Mesenchymal stem cell (in vitro differentiated cells and primary cell): ENCODE measurements around the gene TRPV4.

ENCODE experiments used
- DNase-seq: peaks from one replicate; pipeline ENCODE4 v3.0.0-alpha.2; 2013
- H2AFZ ChIP-seq: one replicate; pipeline ENCODE4 v1.6.1; 2013; ENCODE audit warnings: low read depth, mild to moderate bottlenecking, control low read depth, inconsistent platforms, low read length, moderate library complexity
- H2AK5ac ChIP-seq: 2 replicates; pipeline ENCODE4 v1.6.1; 2013; ENCODE audit warnings: low read length, moderate library complexity, mild to moderate bottlenecking, inconsistent platforms; ENCODE audit not compliant: severe bottlenecking
- H2BK120ac ChIP-seq: one replicate; pipeline ENCODE4 v1.6.1; 2013; ENCODE audit warnings: low read depth, mild to moderate bottlenecking, inconsistent platforms, low read length, moderate library complexity
- H2BK12ac ChIP-seq, 2 experiments: one replicate each; pipeline ENCODE4 v1.6.1; 2013; ENCODE audit warnings: inconsistent platforms in 2 of 2, low read length in 2 of 2, mild to moderate bottlenecking in 2 of 2, moderate library complexity in 2 of 2, control low read depth in 1 of 2
- H2BK15ac ChIP-seq: one replicate; pipeline ENCODE4 v1.6.1; 2013; ENCODE audit warnings: mild to moderate bottlenecking, low read depth, inconsistent platforms; ENCODE audit not compliant: poor library complexity, severe bottlenecking
- H2BK5ac ChIP-seq: 2 replicates; pipeline ENCODE4 v1.6.1; 2013; ENCODE audit warnings: low read depth, mild to moderate bottlenecking, low read length, control low read depth, inconsistent platforms; ENCODE audit not compliant: poor library complexity, severe bottlenecking
- H3K14ac ChIP-seq, 2 experiments: one replicate each; pipeline ENCODE4 v1.6.1; 2013; ENCODE audit warnings: inconsistent platforms in 2 of 2, low read length in 2 of 2, control low read depth in 1 of 2, mild to moderate bottlenecking in 1 of 2, moderate library complexity in 1 of 2
- H3K18ac ChIP-seq, 2 experiments: one replicate each; pipeline ENCODE4 v1.6.1; 2013; ENCODE audit warnings: inconsistent platforms in 2 of 2, low read length in 2 of 2, control low read depth in 1 of 2, low read depth in 1 of 2, mild to moderate bottlenecking in 1 of 2
- H3K23ac ChIP-seq, 2 experiments: one replicate each; pipeline ENCODE4 v1.6.1; 2013; ENCODE audit warnings: inconsistent platforms in 2 of 2, low read length in 2 of 2, mild to moderate bottlenecking in 2 of 2, moderate library complexity in 2 of 2, control low read depth in 1 of 2
- H3K27ac ChIP-seq: 2 replicates; pipeline ENCODE4 v1.5.1; 2013; ENCODE audit warnings: mild to moderate bottlenecking, moderate library complexity, low read length, control low read depth, inconsistent platforms; ENCODE audit not compliant: poor library complexity, severe bottlenecking
- H3K27me3 ChIP-seq, 2 experiments: 2 replicates each; pipeline versions ENCODE4 v1.6.1 to v1.7.0; 2013; ENCODE audit warnings: low read length in 2 of 2, mild to moderate bottlenecking in 2 of 2, moderate library complexity in 2 of 2, control low read depth in 1 of 2, inconsistent platforms in 1 of 2; ENCODE audit not compliant: control insufficient read depth in 1 of 2, insufficient read depth in 1 of 2
- H3K36me3 ChIP-seq, 2 experiments: 2 replicates each; pipeline versions ENCODE4 v1.6.1 to v1.7.0; 2013; ENCODE audit warnings: low read length in 2 of 2, control low read depth in 1 of 2, inconsistent platforms in 1 of 2, low read depth in 1 of 2, mild to moderate bottlenecking in 1 of 2; ENCODE audit not compliant: insufficient read depth in 2 of 2, control insufficient read depth in 1 of 2
- H3K4ac ChIP-seq, 2 experiments: one replicate each; pipeline ENCODE4 v1.6.1; 2013; ENCODE audit warnings: inconsistent platforms in 2 of 2, low read length in 2 of 2, mild to moderate bottlenecking in 2 of 2, moderate library complexity in 2 of 2, control low read depth in 1 of 2, low read depth in 1 of 2
- H3K4me1 ChIP-seq: 2 replicates; pipeline ENCODE4 v1.6.1; 2013; ENCODE audit warnings: low read depth, low read length, control low read depth; ENCODE audit not compliant: control insufficient read depth, insufficient read depth
- H3K4me2 ChIP-seq: 2 replicates; pipeline ENCODE4 v1.6.1; 2013; ENCODE audit warnings: low read length, mild to moderate bottlenecking, inconsistent platforms; ENCODE audit not compliant: poor library complexity, severe bottlenecking
- H3K4me3 ChIP-seq, 2 experiments: 2 replicates each; pipeline versions ENCODE4 v1.5.1 to v1.7.0; 2013; ENCODE audit warnings: low read length in 2 of 2, mild to moderate bottlenecking in 2 of 2, control low read depth in 1 of 2, low read depth in 1 of 2; ENCODE audit not compliant: insufficient read depth in 1 of 2
- H3K79me1 ChIP-seq: replicated peaks from 2 replicates; pipeline ENCODE4 v1.6.1; 2013; ENCODE audit warnings: mild to moderate bottlenecking, control low read depth, low read length, inconsistent platforms; ENCODE audit not compliant: poor library complexity, severe bottlenecking
- H3K9ac ChIP-seq: 2 replicates; pipeline ENCODE4 v1.7.0; 2013; ENCODE audit warnings: mild to moderate bottlenecking, low read length, moderate library complexity
- H3K9me3 ChIP-seq: 2 replicates; pipeline ENCODE4 v1.7.0; 2013; ENCODE audit warnings: mild to moderate bottlenecking, low read length; ENCODE audit not compliant: control insufficient read depth
- H4K8ac ChIP-seq: one replicate; pipeline ENCODE4 v1.6.1; 2013; ENCODE audit warnings: inconsistent platforms, mild to moderate bottlenecking, low read length, moderate library complexity
- H4K91ac ChIP-seq: one replicate; pipeline ENCODE4 v1.6.1; 2013; ENCODE audit warnings: mild to moderate bottlenecking, low read length, inconsistent platforms
- WGBS: methylation state at CpG from one replicate; pipeline ENCODE4 v1.1.7; 2013; ENCODE audit warnings: mixed read lengths; 5-methylcytosine and 5-hydroxymethylcytosine counted together

Gene TRPV4

DNA sequence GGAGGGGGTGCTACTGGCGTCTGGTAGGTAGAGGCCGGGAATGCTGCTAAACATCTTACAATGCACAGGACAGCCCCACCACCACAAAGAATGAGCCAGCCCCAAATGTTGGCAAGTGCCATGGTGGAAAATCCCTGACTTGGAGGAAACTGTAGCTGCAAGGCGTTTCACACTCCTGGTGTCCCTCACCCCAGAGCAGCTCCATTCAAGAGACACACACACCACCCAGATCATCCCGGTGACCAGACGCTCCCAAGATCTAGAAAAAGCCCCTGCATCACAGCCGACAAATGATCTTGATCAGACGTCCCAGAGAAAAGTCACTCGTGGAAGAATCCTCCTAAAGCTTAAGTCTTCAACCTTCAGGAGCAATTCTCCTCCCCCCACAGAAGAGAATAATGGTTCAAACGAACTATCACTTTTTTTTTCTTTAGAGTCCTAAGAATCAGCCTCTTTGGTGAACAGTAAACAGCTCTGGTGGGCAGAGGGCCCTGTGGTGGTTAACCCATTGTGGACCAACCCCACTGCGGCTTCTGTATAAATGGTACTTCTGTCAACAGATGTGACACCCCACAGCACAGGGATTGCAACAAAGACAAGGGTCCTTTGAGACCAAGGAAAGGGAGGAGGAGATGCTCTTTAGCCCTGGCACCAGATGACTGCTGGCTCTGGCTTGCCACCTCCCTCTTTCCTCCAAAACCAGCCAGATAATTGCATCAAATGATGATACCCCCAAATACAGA lies 44.5 kb upstream of the TRPV4 start:
- no peak overlapping the region for H3K18ac ChIP-seq
- peaks cover 14% of the 10 kb centered on the region for H3K4me1 ChIP-seq
- H3K4me3 ChIP-seq, result peak overlapping the region in 1 of 2 experiments; percentile 97
- no peak overlapping the region for H2AFZ ChIP-seq
- H3K79me1 ChIP-seq, result peaks cover 44% of the 10 kb centered on the region
- DNase-seq, result no peak
- H3K14ac ChIP-seq, result no peak overlapping the region
- H4K8ac ChIP-seq, result no peak overlapping the region
- no peak overlapping the region for H2AK5ac ChIP-seq
- H3K27ac ChIP-seq, result no peak overlapping the region
- no peak overlapping the region for H3K4me2 ChIP-seq
- H4K91ac ChIP-seq, result no peak overlapping the region
- no peak overlapping the region for H2BK5ac ChIP-seq
- H3K36me3 ChIP-seq, result no peaks in the 10 kb centered on the region
- WGBS, result 75% methylated on average over 10 of the region's 10 CpGs
- no peak overlapping the region for H3K4ac ChIP-seq
- no peaks in the 10 kb centered on the region for H3K9me3 ChIP-seq
- no peak overlapping the region for H3K23ac ChIP-seq
- no peak overlapping the region for H2BK120ac ChIP-seq
- H3K27me3 ChIP-seq, result no peaks in the 10 kb centered on the region
- peak overlapping the region; percentile 95 for H3K9ac ChIP-seq
- no peak overlapping the region for H2BK15ac ChIP-seq
- H2BK12ac ChIP-seq, result no peak overlapping the region

DNA sequence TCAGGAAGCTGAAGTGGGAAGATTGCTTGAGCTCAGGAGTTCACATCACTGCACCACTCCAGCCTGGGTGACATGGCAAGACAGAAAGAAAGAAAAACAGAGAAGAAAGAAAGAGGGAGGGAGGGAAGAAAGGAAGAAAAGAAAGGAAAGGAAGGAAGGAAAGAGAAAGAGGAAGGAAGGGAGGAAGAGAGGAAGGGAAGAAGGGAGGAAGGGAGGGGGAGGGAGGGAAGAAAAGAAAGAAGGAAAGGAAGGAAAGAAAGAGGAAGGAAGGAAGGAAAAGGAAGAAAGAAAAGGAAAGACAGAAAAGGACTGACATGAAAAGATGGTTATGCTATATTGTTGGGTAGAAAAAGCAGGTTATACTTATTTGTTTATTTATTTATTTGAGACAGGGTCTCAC lies 43.2 kb upstream of the TRPV4 start:
- Histone ChIP-seq H3K4ac (no peak overlapping the region), H2BK120ac (no peak overlapping the region), H3K27ac (no peak overlapping the region), H2BK5ac (no peak overlapping the region), H3K4me1 (peaks cover 14% of the 10 kb centered on the region), H3K9ac (no peak overlapping the region), H2AK5ac (no peak overlapping the region), H4K8ac (no peak overlapping the region), H3K23ac (no peak overlapping the region), H3K27me3 (no peaks in the 10 kb centered on the region), H3K9me3 (no peaks in the 10 kb centered on the region), H3K36me3 (peaks cover 0 to 10% of the 10 kb centered on the region in 2 experiments), H3K4me2 (no peak overlapping the region), H2BK12ac (no peak overlapping the region), H3K18ac (no peak overlapping the region), H3K14ac (no peak overlapping the region), H4K91ac (no peak overlapping the region), H3K79me1 (peaks cover 54% of the 10 kb centered on the region), H2AFZ (no peak overlapping the region), H3K4me3 (no peak overlapping the region), H2BK15ac (no peak overlapping the region)
- no peak for DNase-seq

DNA sequence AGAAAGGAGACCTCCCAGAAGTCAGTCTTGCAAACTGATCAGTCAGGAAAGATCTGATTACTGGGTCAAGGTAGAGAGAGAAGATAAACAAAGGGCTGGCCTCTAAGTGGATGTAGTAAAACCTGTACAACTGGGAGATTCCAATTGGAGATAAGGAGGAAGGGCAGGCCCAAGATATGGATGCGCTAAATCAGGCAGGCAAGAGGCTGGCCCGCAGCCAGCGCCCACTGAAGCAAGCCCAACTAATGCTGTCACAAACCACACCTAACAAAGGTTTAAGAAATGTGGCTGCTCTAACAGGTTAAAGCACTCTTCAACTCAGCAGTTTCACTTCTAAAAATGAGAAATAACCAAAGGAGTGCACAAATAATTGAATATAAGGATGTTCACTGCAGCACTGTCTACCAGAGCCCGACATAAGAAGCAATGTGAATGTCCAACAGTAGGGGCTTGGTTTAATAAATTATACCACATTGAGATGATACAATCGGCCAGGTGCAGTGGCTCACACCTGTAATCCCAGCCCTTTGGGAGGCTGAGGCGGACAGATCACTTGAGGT lies 42.5 kb upstream of the TRPV4 start:
- Histone ChIP-seq H3K27ac (no peak overlapping the region), H4K91ac (no peak overlapping the region), H2AK5ac (no peak overlapping the region), H2AFZ (no peak overlapping the region), H3K14ac (no peak overlapping the region), H2BK15ac (no peak overlapping the region), H3K4ac (no peak overlapping the region), H3K4me1 (peaks cover 11% of the 10 kb centered on the region), H3K4me3 (no peak overlapping the region), H3K27me3 (no peaks in the 10 kb centered on the region), H3K36me3 (peaks cover 0 to 10% of the 10 kb centered on the region in 2 experiments), H2BK120ac (no peak overlapping the region), H3K18ac (no peak overlapping the region), H3K23ac (no peak overlapping the region), H2BK5ac (no peak overlapping the region), H3K4me2 (no peak overlapping the region), H3K9ac (no peak overlapping the region), H3K9me3 (no peaks in the 10 kb centered on the region), H3K79me1 (peaks cover 56% of the 10 kb centered on the region), H4K8ac (no peak overlapping the region), H2BK12ac (no peak overlapping the region)
- no peak for DNase-seq
- WGBS, result 97% methylated on average over 6 of the region's 6 CpGs

DNA sequence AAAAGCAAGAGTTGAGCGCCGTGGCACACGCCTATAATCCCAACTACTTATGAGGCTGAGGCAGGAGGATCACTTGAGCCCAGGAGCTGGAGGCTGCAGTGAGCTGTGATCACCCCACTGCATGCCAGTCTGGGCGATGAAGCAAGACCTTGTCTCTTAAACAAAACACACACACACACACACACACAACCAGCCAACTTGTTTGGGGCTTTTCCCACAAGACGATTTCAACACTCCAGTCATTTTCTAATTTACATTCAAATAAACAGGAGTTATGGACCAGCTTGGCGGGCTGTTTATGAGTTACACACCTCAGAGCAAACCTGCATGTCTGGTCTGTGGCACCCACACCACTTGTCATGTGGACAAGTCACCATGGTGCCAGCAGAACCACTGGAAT lies 40.5 kb upstream of the TRPV4 start:
- Histone ChIP-seq H3K4me1 (peaks cover 3% of the 10 kb centered on the region), H3K14ac (no peak overlapping the region), H2AFZ (no peak overlapping the region), H2BK12ac (no peak overlapping the region), H2BK15ac (no peak overlapping the region), H3K9me3 (no peaks in the 10 kb centered on the region), H3K23ac (no peak overlapping the region), H2BK5ac (no peak overlapping the region), H3K4me3 (no peak overlapping the region), H3K4me2 (no peak overlapping the region), H3K27me3 (no peaks in the 10 kb centered on the region), H3K27ac (no peak overlapping the region), H3K79me1 (peaks cover 44% of the 10 kb centered on the region), H3K18ac (no peak overlapping the region), H2BK120ac (no peak overlapping the region), H3K9ac (no peak overlapping the region), H3K4ac (no peak overlapping the region), H3K36me3 (peaks cover 0 to 10% of the 10 kb centered on the region in 2 experiments), H4K8ac (no peak overlapping the region), H4K91ac (no peak overlapping the region), H2AK5ac (no peak overlapping the region)
- DNase-seq, result peak; percentile 55
- 88% methylated on average over 6 of the region's 6 CpGs for WGBS
